Skeletal muscle tissue (tissue), 4 donors: ENCODE results near the gene MOV10L1. TPM values are rescaled to one million over a fixed set of nuclear protein-coding genes. Genes with fewer than 3 reads are reported as not detected.

Experiments used
- H3K27ac ChIP-seq: one replicate; pipeline ENCODE4 v1.7.0; 2013; ENCODE audit warnings: mild to moderate bottlenecking, low read depth, low read length, inconsistent platforms
- H3K27me3 ChIP-seq, 3 donors: one replicate each; pipeline ENCODE4 v1.7.0; 2013; ENCODE audit warnings: low read length in 3 of 3; ENCODE audit not compliant: control insufficient read depth in 3 of 3, insufficient read depth in 3 of 3
- H3K36me3 ChIP-seq, 3 donors: one replicate each; pipeline ENCODE4 v1.7.0; 2013; ENCODE audit warnings: low read length in 3 of 3; ENCODE audit not compliant: control insufficient read depth in 3 of 3, insufficient read depth in 3 of 3
- H3K4me1 ChIP-seq, 3 donors: one replicate each; pipeline ENCODE4 v1.7.0; 2013; ENCODE audit warnings: low read length in 3 of 3, mild to moderate bottlenecking in 3 of 3; ENCODE audit not compliant: control insufficient read depth in 3 of 3, insufficient read depth in 3 of 3
- H3K4me3 ChIP-seq, 3 donors: one replicate each; pipeline ENCODE4 v1.7.0; 2013; ENCODE audit warnings: low read length in 3 of 3
- H3K9ac ChIP-seq, 3 donors: one replicate each; pipeline ENCODE4 v1.7.0; 2013; ENCODE audit warnings: low read length in 3 of 3, mild to moderate bottlenecking in 3 of 3, moderate library complexity in 2 of 3, low read depth in 1 of 3
- H3K9me3 ChIP-seq, 3 donors: one replicate each; pipeline ENCODE4 v1.7.0; 2013; ENCODE audit warnings: low read length in 3 of 3; ENCODE audit not compliant: control insufficient read depth in 3 of 3
- total RNA-seq: library from RNA; depleted of rRNA; stranded (reverse); fragments of >200 nt; gene quantifications from one replicate; pipeline ENCODE4 v1.2.3, GENCODE V29; 2014
- donor health status: Osteomylitis.

MOV10L1 gene
- total RNA-seq, 1 donor from 2014 or later, result 2.1 TPM

- Histone ChIP-seq H3K36me3 (no peaks in the 10 kb centered on the region), H3K27me3 (peaks cover 38 to 57% (median 44%) of the 10 kb centered on the region in 3 donors), H3K27ac (no peak overlapping the region), H3K4me1 (no peaks in the 10 kb centered on the region), H3K9ac (no peak overlapping the region), H3K9me3 (peaks cover 0 to under 1% (median 0%) of the 10 kb centered on the region in 3 donors), H3K4me3 (no peak overlapping the region)
These were observed 27.5 kb downstream of the MOV10L1 start for GRCh38 chr22:50117168-50117762.

GRCh38 chr22:50118129-50118528 is 28.3 kb downstream of the MOV10L1 start:
- H3K36me3 ChIP-seq, result no peaks in the 10 kb centered on the region
- no peak overlapping the region for H3K4me3 ChIP-seq
- H3K4me1 ChIP-seq, result no peaks in the 10 kb centered on the region
- no peak overlapping the region for H3K9ac ChIP-seq
- peaks cover 30 to 54% (median 44%) of the 10 kb centered on the region in 3 donors for H3K27me3 ChIP-seq
- peaks cover 0 to 3% (median 0%) of the 10 kb centered on the region in 3 donors for H3K9me3 ChIP-seq
- H3K27ac ChIP-seq, result no peak overlapping the region

GRCh38 chr22:50118557-50119168 is 28.9 kb downstream of the MOV10L1 start:
- Histone ChIP-seq H3K4me1 (no peaks in the 10 kb centered on the region), H3K27ac (no peak overlapping the region), H3K9me3 (peaks cover 0 to 3% (median 0%) of the 10 kb centered on the region in 3 donors), H3K4me3 (no peak overlapping the region), H3K9ac (no peak overlapping the region), H3K36me3 (no peaks in the 10 kb centered on the region), H3K27me3 (peaks cover 26 to 51% (median 44%) of the 10 kb centered on the region in 3 donors)

DNA sequence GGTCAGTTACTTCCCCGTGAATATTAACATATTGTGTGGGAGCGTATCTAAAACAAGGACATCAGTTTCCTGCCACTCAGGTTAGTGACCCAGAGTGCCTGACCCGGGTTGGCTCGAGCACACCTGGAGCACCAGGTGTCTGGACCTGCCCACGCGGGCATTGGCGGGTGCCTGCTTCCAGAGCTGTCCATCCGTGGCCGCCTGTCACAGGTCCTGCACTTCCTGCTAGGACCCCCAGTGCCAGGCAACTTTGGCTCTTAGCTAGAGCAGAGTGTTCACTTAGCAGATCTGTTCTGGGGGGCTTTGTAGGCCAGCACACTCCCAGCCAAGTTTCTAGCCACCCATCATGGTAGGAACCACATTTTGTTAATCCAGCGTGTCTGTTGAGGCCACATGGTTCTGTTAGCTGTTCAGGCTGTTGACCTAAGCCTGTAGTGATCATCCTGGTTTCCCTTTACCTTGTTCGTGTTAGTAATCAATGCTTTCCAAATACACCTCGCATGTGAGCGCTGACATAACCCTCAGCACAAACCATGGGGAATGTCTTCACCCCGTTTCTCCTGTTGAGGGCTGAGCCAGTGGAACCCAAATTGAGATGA is 29.5 kb downstream of the MOV10L1 start:
- peaks cover 26 to 47% (median 42%) of the 10 kb centered on the region in 3 donors for H3K27me3 ChIP-seq
- no peak overlapping the region for H3K9ac ChIP-seq
- H3K4me3 ChIP-seq, result no peak overlapping the region
- H3K4me1 ChIP-seq, result no peaks in the 10 kb centered on the region
- H3K9me3 ChIP-seq, result peaks cover 0 to 3% (median 0%) of the 10 kb centered on the region in 3 donors
- H3K27ac ChIP-seq, result no peak overlapping the region
- H3K36me3 ChIP-seq, result no peaks in the 10 kb centered on the region

- Histone ChIP-seq H3K9me3 (peaks cover 0 to 3% (median 0%) of the 10 kb centered on the region in 3 donors), H3K4me1 (no peaks in the 10 kb centered on the region), H3K4me3 (no peak overlapping the region), H3K27ac (no peak overlapping the region), H3K27me3 (peaks cover 21 to 41% (median 38%) of the 10 kb centered on the region in 3 donors), H3K9ac (no peak overlapping the region), H3K36me3 (no peaks in the 10 kb centered on the region)
These were observed 30.0 kb downstream of the MOV10L1 start for GRCh38 chr22:50119768-50120251.

- Histone ChIP-seq H3K9ac (no peak overlapping the region), H3K9me3 (peaks cover 0 to 3% (median 0%) of the 10 kb centered on the region in 3 donors), H3K27me3 (peaks cover 11 to 29% (median 27%) of the 10 kb centered on the region in 3 donors), H3K4me1 (no peaks in the 10 kb centered on the region), H3K27ac (no peak overlapping the region), H3K4me3 (no peak overlapping the region), H3K36me3 (no peaks in the 10 kb centered on the region)
These were observed 31.5 kb downstream of the MOV10L1 start for GRCh38 chr22:50121202-50121740.

DNA sequence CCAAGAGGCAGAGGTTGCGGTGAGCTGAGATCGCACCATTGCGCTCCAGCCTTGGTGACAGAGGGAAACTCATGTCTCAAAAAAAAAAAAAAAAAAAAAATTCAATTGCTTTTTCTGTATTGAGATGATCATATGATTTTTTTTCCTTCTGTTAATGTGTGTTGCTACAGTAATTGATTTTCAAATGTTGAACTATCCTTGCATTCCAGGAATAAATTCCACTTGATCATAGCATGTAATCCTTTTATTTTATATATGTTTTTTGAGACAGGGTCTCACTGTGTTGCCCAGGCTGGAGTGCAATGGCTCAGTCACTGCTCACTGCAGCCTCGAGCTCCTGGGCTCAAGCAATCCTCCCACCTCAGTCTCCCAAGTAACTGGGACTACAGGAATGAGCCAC is 33.3 kb downstream of the MOV10L1 start:
- H3K4me3 ChIP-seq, result no peak overlapping the region
- peaks cover 0 to 3% (median 0%) of the 10 kb centered on the region in 3 donors for H3K9me3 ChIP-seq

GRCh38 chr22:50125029-50125428 is 35.2 kb downstream of the MOV10L1 start:
- no peaks in the 10 kb centered on the region for H3K36me3 ChIP-seq
- H3K4me1 ChIP-seq, result no peaks in the 10 kb centered on the region
- peaks cover 5 to 18% (median 8%) of the 10 kb centered on the region in 3 donors for H3K27me3 ChIP-seq
- peaks cover 0 to 3% (median 0%) of the 10 kb centered on the region in 3 donors for H3K9me3 ChIP-seq
- no peak overlapping the region for H3K9ac ChIP-seq
- H3K27ac ChIP-seq, result no peak overlapping the region
- H3K4me3 ChIP-seq, result no peak overlapping the region

More for the DNA sequence above, 33.3 kb downstream of the MOV10L1 start:
- H3K27ac ChIP-seq, result no peak overlapping the region
- H3K9ac ChIP-seq, result no peak overlapping the region
- no peaks in the 10 kb centered on the region for H3K4me1 ChIP-seq
- H3K27me3 ChIP-seq, result peaks cover 5 to 28% (median 25%) of the 10 kb centered on the region in 3 donors
- no peaks in the 10 kb centered on the region for H3K36me3 ChIP-seq

DNA sequence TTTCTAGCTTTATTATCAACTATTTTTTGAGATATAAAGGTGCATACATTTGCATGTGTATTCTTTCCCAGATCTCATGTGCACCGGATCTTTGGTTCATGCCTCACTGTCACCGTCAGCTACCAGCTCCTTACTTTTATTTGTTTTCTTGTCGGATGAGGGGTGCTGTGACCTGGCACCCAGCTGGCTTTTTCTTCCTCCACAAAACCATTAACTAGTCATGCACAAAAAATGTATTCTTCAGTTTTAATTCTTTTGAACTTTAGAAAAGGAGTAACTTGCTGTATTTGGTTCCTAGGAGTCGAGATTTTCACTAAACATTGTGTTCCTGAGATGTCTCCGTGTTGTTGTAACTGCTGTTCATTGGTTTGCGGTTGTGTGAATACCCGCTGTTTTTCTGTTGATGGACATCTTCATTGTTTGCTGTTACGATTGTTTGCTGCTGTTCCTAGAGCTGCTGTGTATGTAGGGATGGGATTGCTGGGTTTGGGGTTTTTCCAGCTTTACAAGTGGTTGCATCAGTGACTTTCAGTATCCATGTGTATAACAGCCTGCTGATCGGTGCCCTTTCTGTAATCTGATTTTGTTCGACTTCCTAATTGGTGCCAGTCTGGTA is 39.4 kb downstream of the MOV10L1 start:
- Histone ChIP-seq H3K27ac (no peak overlapping the region), H3K36me3 (no peaks in the 10 kb centered on the region), H3K9ac (no peak overlapping the region), H3K27me3 (peaks cover 0 to 9% (median 9%) of the 10 kb centered on the region in 3 donors), H3K9me3 (peaks cover 0 to 2% (median 0%) of the 10 kb centered on the region in 3 donors), H3K4me3 (no peak overlapping the region), H3K4me1 (no peaks in the 10 kb centered on the region)
